Panc1 (cell line): ENCODE results near the gene DNAAF2. TPM values are rescaled to one million over a fixed set of nuclear protein-coding genes. Genes with fewer than 3 reads are reported as not detected.
"Not testable (repeated sequence)": the region's sequence is repeated elsewhere in the genome, so short reads cannot be mapped to it uniquely, and the experiment has no call there.

ENCODE experiments used
- ATAC-seq: fragments of 200-7000 bp; cut with Tn5 transposase; 2 replicates; pipeline ENCODE4 v1.9.1; 2020; ENCODE audit warnings: mild to moderate bottlenecking, moderate library complexity
- BruUV-seq: library from RNA; stranded (reverse); fragments of 400-500 nt; replicated peaks from 2 replicates; lab custom pipeline; 2021; lab: Mats Ljungman, UMichigan
- CTCF ChIA-PET: fragments of 300-600 bp; sonication (Branson Sonifier 250); formaldehyde crosslinking; loops from one replicate; lab custom pipeline; 2022; ENCODE audit warnings: antibody characterized with exemption; lab: Charles Lee
- POLR2A ChIA-PET: fragments of 300-600 bp; sonication (Branson Sonifier 250); formaldehyde crosslinking; loops from one replicate; lab custom pipeline; 2022; ENCODE audit warnings: antibody characterized with exemption; lab: Charles Lee
- DNase-seq: peaks from one replicate; pipeline ENCODE4 v3.0.0-alpha.2; 2010; ENCODE audit warnings: low read depth, low spot score
- H3K27ac ChIP-seq: 2 replicates; pipeline ENCODE4 v1.5.1; 2011; ENCODE audit warnings: mild to moderate bottlenecking, low read length, inconsistent platforms
- H3K27me3 ChIP-seq: fragments of 200-500 bp; sonication (Bioruptor generic); 2 replicates; pipeline ENCODE4 v1.6.0; 2014; ENCODE audit warnings: low read length, inconsistent platforms; ENCODE audit not compliant: control insufficient read depth, insufficient read depth
- H3K36me3 ChIP-seq: fragments of 200-500 bp; sonication (Bioruptor generic); 2 replicates; pipeline ENCODE4 v1.5.1; 2014; ENCODE audit warnings: inconsistent platforms, mild to moderate bottlenecking, low read length, moderate library complexity; ENCODE audit not compliant: control insufficient read depth, insufficient read depth
- H3K4me1 ChIP-seq: 2 replicates; pipeline ENCODE4 v1.5.1; 2011; ENCODE audit warnings: inconsistent platforms, mild to moderate bottlenecking, low read length, moderate library complexity; ENCODE audit not compliant: control insufficient read depth, insufficient read depth
- H3K4me3 ChIP-seq, 2 experiments: 2 replicates each; pipeline ENCODE4 v1.5.1; 2011 to 2012; ENCODE audit warnings: low read depth in 2 of 2, low read length in 2 of 2, mild to moderate bottlenecking in 2 of 2, inconsistent platforms in 1 of 2, moderate library complexity in 1 of 2
- H3K9me3 ChIP-seq: fragments of 200-500 bp; sonication (Bioruptor generic); 2 replicates; pipeline ENCODE4 v1.5.1; 2014; ENCODE audit warnings: low read depth, mild to moderate bottlenecking, inconsistent platforms, low read length, moderate library complexity; ENCODE audit not compliant: control insufficient read depth, insufficient read depth
- CTCF ChIP-seq: fragments of 450-650 bp; IDR thresholded peaks from 2 replicates; pipeline ENCODE4 v1.5.1; 2017; ENCODE audit warnings: mild to moderate bottlenecking
- POLR2AphosphoS5 ChIP-seq: IDR thresholded peaks from 2 replicates; pipeline ENCODE4 v1.6.1; 2012; ENCODE audit warnings: mild to moderate bottlenecking, low read depth, low read length, moderate library complexity
- REST ChIP-seq, 2 experiments: IDR thresholded peaks; 2 replicates each; pipeline ENCODE4 v1.6.1; 2011 to 2012; ENCODE audit warnings: low read depth in 2 of 2, control low read depth in 1 of 2, low read length in 1 of 2, mild to moderate bottlenecking in 1 of 2, moderate library complexity in 1 of 2; ENCODE audit not compliant: insufficient read depth in 1 of 2
- SIN3A ChIP-seq: IDR thresholded peaks from 2 replicates; pipeline ENCODE4 v1.6.1; 2012; ENCODE audit warnings: low read depth, mild to moderate bottlenecking, low read length, moderate library complexity, borderline replicate concordance; ENCODE audit not compliant: insufficient read depth
- TCF7L2 ChIP-seq: IDR thresholded peaks from 2 replicates; pipeline ENCODE4 v1.6.1; 2011; ENCODE audit warnings: mild to moderate bottlenecking, low read depth, low read length, inconsistent platforms
- in situ Hi-C: cut with HindIII; loops from 2 replicates; pipeline ENCODE4 v1.10.0; 2016; ENCODE audit warnings: low sequenced_read_pairs, low pct_unique_long_range_greater_than_20kb
- intact Hi-C: fragments of 100-400 bp; cut with micrococcal nuclease; formaldehyde crosslinking; loops from one replicate; pipeline ENCODE4 v1.10.0; 2022; ENCODE audit not compliant: unreplicated experiment
- total RNA-seq: library from RNA; stranded (reverse); gene quantifications from one replicate; pipeline ENCODE4 v1.2.1, GENCODE V29; 2021; ENCODE audit not compliant: unreplicated experiment

The DNAAF2 gene
- total RNA-seq, 1 experiment from 2014 or later, result 8.2 TPM

DNA sequence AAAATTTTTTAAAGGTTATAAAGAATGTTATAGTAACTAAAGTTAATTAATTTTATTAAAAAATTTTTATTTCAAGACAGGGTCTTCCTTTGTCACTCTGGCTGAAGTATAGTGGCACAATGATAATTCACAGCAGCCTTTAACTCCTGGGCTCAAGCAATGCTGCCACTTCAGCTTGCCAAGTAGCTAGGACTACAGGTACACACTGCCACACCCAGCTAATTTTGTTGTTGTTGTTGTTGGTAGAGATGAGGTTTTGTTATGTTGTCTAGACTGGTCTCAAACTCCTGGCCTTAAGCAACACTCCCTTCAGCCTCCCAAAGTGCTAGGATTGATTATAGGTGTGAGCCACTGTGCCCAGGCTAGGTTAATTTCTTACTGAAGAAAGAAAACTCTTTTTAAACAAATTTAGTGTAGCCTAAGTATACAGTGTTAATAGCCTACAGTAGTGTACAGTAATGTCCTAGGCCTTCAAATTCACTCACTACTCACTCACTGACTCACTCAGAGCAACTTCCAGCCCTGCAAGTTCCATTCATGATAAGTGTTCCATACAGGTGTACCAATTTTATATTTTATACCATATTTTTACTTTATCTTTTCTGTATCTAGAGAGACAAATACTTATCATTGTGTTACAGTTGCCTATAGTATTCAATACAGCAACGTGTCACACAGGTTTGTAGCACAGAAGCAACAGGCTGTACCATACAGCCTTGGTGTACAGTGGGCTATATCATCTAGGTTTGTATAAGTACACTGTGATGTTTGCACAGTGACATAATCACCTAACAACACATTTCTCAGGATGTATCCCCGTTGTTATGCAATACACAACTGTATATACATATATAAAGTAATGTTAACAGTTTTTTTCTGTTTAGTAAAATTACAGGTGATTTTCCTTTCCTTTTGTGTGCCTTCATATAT, 24.7 kb upstream of the DNAAF2 start:
- intact Hi-C loops, result no loop called here
- CTCF ChIA-PET, result no interaction called here
- in situ Hi-C loops, result no loop called here
- Histone ChIP-seq H3K27ac (no peak overlapping the region), H3K9me3 (no peaks in the 10 kb centered on the region), H3K4me3 (no peak overlapping the region), H3K27me3 (no peaks in the 10 kb centered on the region), H3K36me3 (peaks cover 2% of the 10 kb centered on the region; the same call in 1 of the 2 replicates), H3K4me1 (no peaks in the 10 kb centered on the region)
- POLR2A ChIA-PET, result no interaction called here
- DNase-seq (peak; percentile 65), ATAC-seq (peak; percentile 69; the same call in 1 of the 2 replicates)
- no TSS peak for BruUV-seq
- TF ChIP-seq TCF7L2 (no peak), POLR2AphosphoS5 (no peak), REST (IDR thresholded peaks at IDR 0.05; ENCODE audit: insufficient read depth in 1 of 2, low read depth in 2 of 2, low read length in 1 of 2) (no peak), CTCF (no peak), SIN3A (no peak)

- POLR2A ChIA-PET, BruUV-seq: not testable (repeated sequence)
Measured at GRCh38 chr14:49657500-49657899, 22.5 kb upstream of the DNAAF2 start.

DNA sequence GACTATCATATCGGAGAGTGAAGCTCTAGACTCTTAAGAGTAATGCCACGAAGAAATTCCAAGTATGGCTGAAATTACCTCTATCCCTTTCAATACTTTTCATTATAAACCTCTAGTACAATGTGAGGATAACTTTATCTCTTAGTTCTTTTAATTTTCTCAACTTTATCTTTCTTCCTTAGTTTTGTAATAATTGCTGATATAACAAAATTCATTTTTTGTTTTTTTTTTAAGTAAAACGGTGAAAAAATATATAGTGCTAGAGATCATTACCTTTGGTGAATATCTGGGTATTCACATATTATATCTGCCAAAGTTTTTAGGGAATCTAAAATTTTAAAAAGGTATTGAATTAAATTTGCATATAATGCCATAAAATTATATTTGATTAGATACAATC, 19.5 kb upstream of the DNAAF2 start:
- in situ Hi-C loops, result no loop called here
- ATAC-seq (no peak), DNase-seq (no peak)
- ChIA-PET POLR2A (no interaction called here), CTCF (interaction anchor here (0.6 kb wide), 1 partner anchor 34 kb away, joined by 3 read pairs; the partner anchor contains the start of gene RPL36AL)
- Histone ChIP-seq H3K4me1 (no peaks in the 10 kb centered on the region), H3K4me3 (no peak overlapping the region), H3K36me3 (peaks cover 4% of the 10 kb centered on the region; the same call in 1 of the 2 replicates), H3K9me3 (no peaks in the 10 kb centered on the region), H3K27me3 (no peaks in the 10 kb centered on the region), H3K27ac (no peak overlapping the region)
- intact Hi-C loops, result no loop called here
- BruUV-seq, result no TSS peak
- TF ChIP-seq CTCF (no peak), REST (IDR thresholded peaks at IDR 0.05; ENCODE audit: insufficient read depth in 1 of 2, low read depth in 2 of 2, low read length in 1 of 2) (no peak), TCF7L2 (no peak), POLR2AphosphoS5 (no peak), SIN3A (no peak)

More at GRCh38 chr14:49657500-49657899, 22.5 kb upstream of the DNAAF2 start:
- H3K4me1 ChIP-seq, H3K4me3 ChIP-seq, ATAC-seq, H3K36me3 ChIP-seq, DNase-seq, in situ Hi-C loops, H3K27me3 ChIP-seq, H3K27ac ChIP-seq, H3K9me3 ChIP-seq, intact Hi-C loops, CTCF ChIA-PET: not testable (repeated sequence)
